Spleen (tissue), 11 donors: ENCODE data around the gene RNLS. TPM values are rescaled to one million over a fixed set of nuclear protein-coding genes. Genes with fewer than 3 reads are reported as not detected.

Source experiments
- DNase-seq: peaks from one replicate; pipeline ENCODE4 v3.0.0-alpha.2; 2020
- H3K27ac ChIP-seq, 8 donors: fragments of 200-600 bp; sonication (generic) in 7 of 8; 1 replicate in 4 of 8; 2 replicates in 4 of 8; pipeline versions ENCODE4 v1.5.0 to v1.8.0; 2016 to 2021; ENCODE audit warnings: inconsistent platforms in 4 of 8, mild to moderate bottlenecking in 4 of 8, moderate library complexity in 1 of 8
- H3K27me3 ChIP-seq, 7 donors: fragments of 200-600 bp; sonication (generic) in 6 of 7; replicated peaks in 1 of 7; 1 replicate in 4 of 7; 2 replicates in 3 of 7; pipeline versions ENCODE4 v1.5.0 to v1.8.0; 2016 to 2021; ENCODE audit warnings: inconsistent platforms in 3 of 7, mild to moderate bottlenecking in 1 of 7
- H3K36me3 ChIP-seq, 6 donors: fragments of 200-600 bp; sonication (generic) in 5 of 6; 1 replicate in 4 of 6; 2 replicates in 2 of 6; pipeline versions ENCODE4 v1.5.0 to v1.8.0; 2016 to 2021; ENCODE audit warnings: inconsistent platforms in 2 of 6
- H3K4me1 ChIP-seq, 6 donors: fragments of 200-600 bp; sonication (generic) in 5 of 6; 1 replicate in 3 of 6; 2 replicates in 3 of 6; pipeline versions ENCODE4 v1.5.0 to v1.8.0; 2016 to 2021; ENCODE audit warnings: inconsistent platforms in 3 of 6
- H3K4me3 ChIP-seq, 8 donors: fragments of 200-600 bp; sonication (generic) in 7 of 8; 1 replicate in 4 of 8; 2 replicates in 4 of 8; pipeline versions ENCODE4 v1.5.0 to v1.8.0; 2016 to 2021; ENCODE audit warnings: inconsistent platforms in 4 of 8, mild to moderate bottlenecking in 4 of 8, moderate library complexity in 2 of 8
- H3K9me3 ChIP-seq, 8 donors: fragments of 200-600 bp; sonication (generic) in 7 of 8; 1 replicate in 4 of 8; 2 replicates in 4 of 8; pipeline versions ENCODE4 v1.5.0 to v1.8.0; 2016 to 2021; ENCODE audit warnings: inconsistent platforms in 4 of 8
- CTCF ChIP-seq, 11 experiments: fragments of 200-600 bp in 7 of 11; fragments of 450-650 bp in 4 of 11; sonication (generic) in 4 of 11; IDR thresholded peaks in 8 of 11; conservative IDR thresholded peaks in 3 of 11; 1 replicate in 7 of 11; 2 replicates in 4 of 11; pipeline versions ENCODE4 v1.4.0 to v1.8.0; 2016 to 2021; ENCODE audit warnings: antibody characterized with exemption in 11 of 11, inconsistent platforms in 4 of 11, mild to moderate bottlenecking in 1 of 11
- POLR2A ChIP-seq, 3 donors: fragments of 450-650 bp; IDR thresholded peaks; one replicate each; pipeline ENCODE4 v1.5.1; 2017; ENCODE audit warnings: antibody characterized with exemption in 3 of 3, mild to moderate bottlenecking in 1 of 3
- POLR2AphosphoS5 ChIP-seq, 3 donors: sonication (generic); formaldehyde crosslinking; IDR thresholded peaks; one replicate each; pipeline ENCODE4 v1.5.1; 2017; ENCODE audit warnings: antibody characterized with exemption in 3 of 3
- WGBS, 5 donors: extraction: QIAGEN DNeasy Blood & Tissue Kit in 3 of 5; methylation state at CpG; one replicate each; pipeline versions ENCODE4 v1.1.5 to v1.1.7; 2013 to 2018; 5-methylcytosine and 5-hydroxymethylcytosine counted together
- intact Hi-C: fragments of 100-400 bp; cut with DNase I; formaldehyde crosslinking; loops from one replicate; pipeline ENCODE4 v1.15.0; 2023; ENCODE audit warnings: low total_unique reads
- polyA plus RNA-seq, 3 donors: library from polyadenylated mRNA; stranded (reverse); fragments of 200-250 nt; gene quantifications; one replicate each; pipeline ENCODE4 v1.2.1, GENCODE V29; 2013
- total RNA-seq, 7 donors: library from RNA; depleted of rRNA in 3 of 7; stranded (reverse); fragments of >200 nt in 3 of 7; fragmentation: NEBNext Ultra II Directional in 4 of 7; extraction: Animal tissue kit (Norgen Biotek cat#: 25700) in 4 of 7; gene quantifications; one replicate each; pipeline versions ENCODE4 v1.1.0 to v1.2.1, GENCODE V29; 2016 to 2021
- donor health status: healthy with polysubstance abuse.
- donor health status: DM: no; HTN: no; CAD: no; lungs with moderate emphysema.
- donor health status: DM: no; HTN: no; CAD: no.
- donor health status: Bipolar disorder and iron deficiency.
- donor health status: healthy.
- donor health status: DM: no; HTN: no; CAD: no.
- donor health status: DM: yes; HTN: yes; CAD: no.

The RNLS gene
- total and polyA plus RNA-seq, 10 donors: 4.5 to 28.8 (median 8.5) TPM

GRCh38 chr10:88515235-88515634, 67.9 kb downstream of the RNLS start:
- WGBS, 5 donors: 78 to 91% (median 80%) methylated on average over 1 of the region's 1 CpG
- Histone ChIP-seq H3K27me3 (no peaks in the 10 kb centered on the region), H3K4me3 (no peak overlapping the region), H3K4me1 (no peaks in the 10 kb centered on the region), H3K9me3 (no peaks in the 10 kb centered on the region), H3K27ac (no peak overlapping the region), H3K36me3 (no peaks in the 10 kb centered on the region)
- DNase-seq: no peak
- TF ChIP-seq POLR2AphosphoS5 (IDR thresholded peaks at IDR 0.05) (no peak), POLR2A (IDR thresholded peaks at IDR 0.05) (no peak), CTCF (IDR thresholded peaks at IDR 0.05 in 8 of 11, conservative IDR thresholded peaks at IDR 0.05 in 3 of 11) (no peak)
- intact Hi-C loops: no loop called here

GRCh38 chr10:88512599-88512998, 70.5 kb downstream of the RNLS start:
- H3K27me3 ChIP-seq: no peaks in the 10 kb centered on the region
- H3K36me3 ChIP-seq: no peaks in the 10 kb centered on the region
- no peak for DNase-seq
- TF ChIP-seq POLR2AphosphoS5 (IDR thresholded peaks at IDR 0.05) (no peak), POLR2A (IDR thresholded peaks at IDR 0.05) (no peak), CTCF (IDR thresholded peaks at IDR 0.05 in 8 of 11, conservative IDR thresholded peaks at IDR 0.05 in 3 of 11) (no peak)
- WGBS, 5 donors: 82 to 95% (median 87%) methylated on average over 2 of the region's 2 CpGs
- intact Hi-C loops: no loop called here
- H3K27ac ChIP-seq: no peak overlapping the region
- no peaks in the 10 kb centered on the region for H3K4me1 ChIP-seq
- H3K9me3 ChIP-seq: no peaks in the 10 kb centered on the region
- no peak overlapping the region for H3K4me3 ChIP-seq

GRCh38 chr10:88508796-88509195, 74.3 kb downstream of the RNLS start:
- H3K9me3 ChIP-seq: no peaks in the 10 kb centered on the region
- DNase-seq: no peak
- intact Hi-C loops: no loop called here
- H3K27ac ChIP-seq: no peak overlapping the region
- no peaks in the 10 kb centered on the region for H3K36me3 ChIP-seq
- H3K27me3 ChIP-seq: no peaks in the 10 kb centered on the region
- WGBS, 5 donors: 55 to 78% (median 62%) methylated on average over 3 of the region's 3 CpGs
- H3K4me1 ChIP-seq: no peaks in the 10 kb centered on the region
- H3K4me3 ChIP-seq: no peak overlapping the region
- TF ChIP-seq CTCF (IDR thresholded peaks at IDR 0.05 in 8 of 11, conservative IDR thresholded peaks at IDR 0.05 in 3 of 11) (no peak), POLR2A (IDR thresholded peaks at IDR 0.05) (no peak), POLR2AphosphoS5 (IDR thresholded peaks at IDR 0.05) (no peak)

- H3K4me1 ChIP-seq: no peaks in the 10 kb centered on the region
- no peak overlapping the region for H3K27ac ChIP-seq
- H3K27me3 ChIP-seq: no peaks in the 10 kb centered on the region
- no peak for TF ChIP-seq POLR2A (IDR thresholded peaks at IDR 0.05)
- no peak for TF ChIP-seq CTCF (IDR thresholded peaks at IDR 0.05 in 8 of 11, conservative IDR thresholded peaks at IDR 0.05 in 3 of 11)
- TF ChIP-seq POLR2AphosphoS5 (IDR thresholded peaks at IDR 0.05): no peak
- no peaks in the 10 kb centered on the region for H3K36me3 ChIP-seq
- intact Hi-C loops: no loop called here
- DNase-seq: no peak
- no peak overlapping the region for H3K4me3 ChIP-seq
- no peaks in the 10 kb centered on the region for H3K9me3 ChIP-seq
- 68 to 79% (median 77%) methylated on average over 3 of the region's 3 CpGs for WGBS, 5 donors
Observed at GRCh38 chr10:88507826-88508453, 75.2 kb downstream of the RNLS start.
